AML-193 (cell line): ENCODE results near the gene MAP3K4.
"Not testable (repeated sequence)": the region's sequence is repeated elsewhere in the genome, so short reads cannot be mapped to it uniquely, and the experiment has no call there.

Source experiments
- DNase-seq, 2 experiments: peaks; one replicate each; lab custom pipeline; 2025; lab: John Stamatoyannopoulos, UW

MAP3K4 gene

DNA sequence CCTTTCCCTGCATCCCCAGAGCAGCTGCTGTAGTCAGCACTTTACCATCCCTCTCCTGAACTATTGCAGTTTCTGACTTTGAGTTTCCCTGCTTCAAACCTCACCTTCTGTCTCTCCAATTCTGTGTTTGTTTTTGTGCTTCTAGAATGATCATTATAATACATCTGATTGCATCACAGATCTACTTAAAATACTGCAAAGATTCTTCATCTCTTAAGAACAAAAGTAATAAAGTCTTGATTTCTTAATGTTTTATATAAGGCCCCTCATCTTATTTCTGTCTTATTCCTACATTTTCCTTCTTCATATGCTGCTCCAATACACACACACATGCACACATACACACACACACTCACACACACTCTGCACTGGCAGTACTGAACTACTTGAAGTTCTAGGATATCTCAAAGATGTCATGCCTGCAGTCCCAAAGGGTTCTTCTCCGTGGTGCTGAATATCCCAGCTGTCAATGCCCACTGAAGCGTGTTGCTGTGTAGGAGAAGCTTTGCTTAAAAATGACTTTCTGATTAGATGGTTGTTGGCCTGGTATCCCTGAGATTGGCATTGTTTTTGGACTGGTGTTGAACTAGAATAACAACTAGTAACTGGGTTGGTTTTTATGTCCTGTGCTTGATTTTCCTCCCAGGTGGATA, 97.2 kb downstream of the MAP3K4 start:
- no peak for DNase-seq

DNA sequence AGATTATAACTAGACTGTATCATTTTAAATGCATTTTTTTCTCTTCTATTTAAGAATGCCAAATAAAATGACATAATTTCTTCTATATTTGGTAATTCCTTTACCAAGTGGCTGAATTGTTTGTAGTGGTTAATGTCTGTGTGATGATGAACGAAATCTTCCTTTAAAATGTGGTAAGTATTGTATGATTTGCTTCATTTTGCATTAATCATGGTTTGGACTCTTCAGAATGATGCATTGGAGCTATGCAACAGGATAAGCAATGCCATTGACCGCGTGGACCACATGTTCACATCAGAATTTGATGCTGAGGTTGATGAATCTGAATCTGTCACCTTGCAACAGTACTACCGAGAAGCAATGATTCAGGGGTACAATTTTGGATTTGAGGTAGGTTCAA, 99.6 kb downstream of the MAP3K4 start:
- DNase-seq: no peak

- DNase-seq: no peak
These were observed 100.6 kb downstream of the MAP3K4 start for GRCh38 chr6:161091972-161092701.

- no peak for DNase-seq
These were observed 103.4 kb downstream of the MAP3K4 start for GRCh38 chr6:161094955-161095354.

DNA sequence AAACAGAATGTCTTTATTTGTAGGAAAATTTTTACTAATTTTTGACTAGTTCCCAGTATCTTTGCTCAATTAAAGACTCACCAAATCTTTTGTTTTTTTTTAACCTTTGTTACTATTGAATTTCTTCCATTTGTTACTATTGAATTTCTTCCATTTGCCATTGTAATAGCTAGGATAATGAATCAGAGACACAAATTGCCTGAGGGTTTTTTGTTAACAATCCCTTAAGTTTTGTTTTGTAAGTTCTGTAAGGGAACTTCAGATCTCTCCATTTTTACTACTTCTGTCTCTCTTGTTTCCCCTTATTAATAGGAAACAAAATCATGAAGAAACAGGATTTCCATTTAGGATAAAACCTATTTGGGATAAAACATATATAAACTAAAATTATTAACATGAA, 104.3 kb downstream of the MAP3K4 start:
- DNase-seq: no peak

DNA sequence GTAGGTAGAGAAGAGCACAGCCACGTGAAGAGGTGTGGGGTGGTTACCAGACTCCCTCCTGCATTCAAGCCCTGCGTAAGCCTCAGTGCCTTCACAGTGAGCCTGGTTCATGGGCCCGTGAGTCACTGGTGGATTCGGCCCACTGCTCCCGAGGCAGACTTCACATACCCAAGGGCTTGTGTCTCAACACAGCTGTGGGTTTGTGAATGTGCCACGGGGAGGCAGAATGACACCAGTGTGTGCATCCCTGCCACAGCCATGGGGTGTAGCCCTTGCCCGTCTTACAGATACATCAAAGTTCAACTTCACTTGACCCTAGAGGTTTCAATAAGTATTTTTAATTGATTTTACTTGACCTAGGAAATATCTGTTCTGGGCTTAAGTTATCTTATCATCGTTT, 108.5 kb downstream of the MAP3K4 start:
- no peak for DNase-seq

DNA sequence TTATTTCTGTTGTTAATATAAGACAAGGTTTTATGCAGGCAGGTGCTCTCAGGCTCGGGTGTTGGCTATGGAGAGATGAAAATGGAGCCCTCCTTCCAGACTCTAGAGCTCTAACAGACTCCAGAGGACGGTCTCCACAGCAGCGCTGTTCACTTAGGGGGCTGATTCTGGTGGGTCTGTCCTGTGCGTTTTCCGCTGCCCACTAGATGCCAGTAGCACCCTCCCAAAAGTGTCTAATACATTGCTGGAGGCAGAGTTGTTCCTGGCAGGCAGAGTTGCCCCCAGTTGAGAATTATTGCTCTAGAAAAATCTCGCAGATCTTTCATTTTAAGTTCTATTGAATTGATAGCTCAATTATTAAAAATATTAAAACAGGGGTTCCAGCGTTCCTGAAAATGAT, 109.9 kb downstream of the MAP3K4 start:
- no peak for DNase-seq

- DNase-seq: no peak
These were observed 111.9 kb downstream of the MAP3K4 start for GRCh38 chr6:161103475-161103874.

- DNase-seq: no peak
These were observed 113.4 kb downstream of the MAP3K4 start for GRCh38 chr6:161104966-161105365.

GRCh38 chr6:161105408-161105807, 113.8 kb downstream of the MAP3K4 start:
- no peak for DNase-seq

- no peak for DNase-seq
These were observed 116.5 kb downstream of the MAP3K4 start for GRCh38 chr6:161107779-161108730.

- no peak for DNase-seq
These were observed 117.3 kb downstream of the MAP3K4 start for GRCh38 chr6:161108916-161109315.

- DNase-seq: no peak
These were observed 117.8 kb downstream of the MAP3K4 start for GRCh38 chr6:161109366-161109765.

DNA sequence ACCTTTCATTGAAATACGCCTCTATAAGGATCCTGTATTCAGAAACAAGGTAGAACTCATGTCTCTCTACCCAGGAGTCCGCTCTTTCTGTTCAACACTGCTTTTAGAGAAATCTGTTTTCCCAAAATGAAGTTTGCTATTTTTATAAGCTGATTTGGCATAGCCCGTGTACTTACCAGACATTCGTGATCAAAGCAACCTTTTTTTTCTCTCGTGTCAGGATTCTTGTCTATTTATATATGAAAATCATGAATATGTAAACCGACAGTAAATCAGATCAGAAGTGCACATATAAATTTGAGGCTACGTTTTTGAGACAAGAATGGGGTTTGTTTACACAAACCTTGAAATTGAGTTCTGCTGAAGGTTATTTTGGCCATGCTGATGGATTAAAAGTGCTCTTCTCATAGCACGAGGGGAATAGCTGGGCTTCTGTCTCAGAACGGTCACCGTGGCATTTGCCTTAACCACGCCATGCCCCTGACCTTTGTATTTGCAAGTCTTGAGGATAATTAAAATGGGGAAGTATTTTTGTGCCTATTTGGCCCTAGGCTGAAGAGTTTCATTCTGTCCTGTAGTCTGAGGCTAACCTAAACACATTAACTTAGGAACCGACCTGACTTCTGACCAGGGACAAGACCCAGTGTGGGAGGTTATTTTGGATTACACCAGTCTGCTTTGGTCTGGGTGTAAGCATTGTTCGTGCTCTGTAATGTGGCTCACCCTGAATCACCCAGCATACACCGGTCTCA, 118.6 kb downstream of the MAP3K4 start:
- DNase-seq: no peak

DNA sequence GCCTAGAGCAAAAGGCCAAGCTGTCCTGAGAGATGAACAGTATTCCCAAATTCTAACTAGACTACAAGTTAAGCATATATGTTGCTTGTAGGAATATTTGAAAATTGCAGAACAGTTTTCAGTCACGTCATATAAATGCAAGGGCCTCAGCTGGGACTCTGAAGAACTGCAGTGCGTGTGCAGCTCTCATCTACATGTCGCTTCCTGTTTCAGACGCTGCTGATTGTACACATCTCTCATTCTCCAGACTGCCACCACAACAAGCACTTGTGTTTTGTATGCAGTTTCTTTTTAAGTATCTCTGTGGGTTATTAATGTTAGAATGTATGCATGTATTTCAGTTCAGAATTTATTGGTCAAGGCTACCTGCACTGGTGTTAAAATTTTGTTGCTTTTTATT, 119.7 kb downstream of the MAP3K4 start:
- DNase-seq: no peak

DNA sequence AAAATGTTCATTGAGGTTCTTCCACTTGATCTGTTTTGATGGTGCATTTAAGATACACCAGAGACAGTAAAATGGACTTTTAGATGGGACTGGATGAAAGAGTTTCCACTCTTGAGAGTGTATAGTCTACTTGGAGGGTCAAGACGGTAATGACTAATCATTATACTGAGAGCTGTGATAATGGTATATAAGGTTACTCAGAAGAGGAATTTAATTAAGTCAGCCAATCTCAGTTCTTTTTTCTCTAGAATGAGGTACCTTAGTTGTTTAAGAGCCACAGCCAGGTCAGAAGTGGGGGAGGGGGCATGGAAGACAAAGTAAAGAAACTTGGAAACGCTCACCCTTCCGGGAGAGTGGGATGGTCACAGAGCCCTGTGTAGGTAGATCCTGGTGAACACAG, 123.9 kb downstream of the MAP3K4 start:
- DNase-seq: no peak

- no peak for DNase-seq
These were observed 125.0 kb downstream of the MAP3K4 start for GRCh38 chr6:161116554-161116953.

- no peak for DNase-seq
These were observed 125.7 kb downstream of the MAP3K4 start for GRCh38 chr6:161117308-161117707.

DNA sequence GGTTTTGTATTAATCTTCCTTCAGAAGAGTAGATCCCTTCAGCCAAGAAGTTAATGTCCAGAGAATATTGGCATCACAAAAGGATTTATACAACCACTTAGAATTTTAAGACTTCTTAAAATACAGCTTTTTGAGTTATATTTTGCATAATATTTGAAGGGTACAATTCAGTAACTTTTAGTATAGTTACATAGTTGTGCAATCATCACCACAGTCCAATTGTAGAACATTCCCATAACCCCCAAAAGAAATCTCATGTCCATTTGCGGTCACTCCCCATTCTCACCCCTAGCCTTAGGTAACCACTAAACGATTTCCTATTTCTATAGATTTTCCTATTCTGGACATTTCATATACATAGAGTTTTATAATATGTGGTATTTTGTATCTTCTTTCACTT, 126.4 kb downstream of the MAP3K4 start:
- DNase-seq: no peak

- not testable (repeated sequence) for DNase-seq
These were observed 131.8 kb downstream of the MAP3K4 start for GRCh38 chr6:161123319-161123718.

- DNase-seq: no peak
These were observed 134.0 kb downstream of the MAP3K4 start for GRCh38 chr6:161125591-161125990.
